HCT116 (cell line): ENCODE data around the gene CLPSL1. TPM values are rescaled to one million over a fixed set of nuclear protein-coding genes. Genes with fewer than 3 reads are reported as not detected.
A peak's percentile ranks its signal among the peaks of the same experiment; 100 is the strongest.

Experiments
- ATAC-seq: fragments of 200-7000 bp; cut with Tn5 transposase; 2 replicates; pipeline ENCODE4 v1.9.1; 2020; ENCODE audit warnings: mild to moderate bottlenecking, moderate library complexity
- BruUV-seq: library from RNA; stranded (reverse); fragments of 400-500 nt; replicated peaks from 2 replicates; lab custom pipeline; 2021; lab: Mats Ljungman, UMichigan
- CTCF ChIA-PET: fragments of 300-600 bp; sonication (Branson Sonifier 250); formaldehyde crosslinking; loops from one replicate; lab custom pipeline; 2021; ENCODE audit warnings: antibody characterized with exemption; lab: Charles Lee
- POLR2A ChIA-PET: fragments of 300-600, 350-600 bp; sonication (Branson Sonifier 250); formaldehyde crosslinking; loops from one replicate; lab custom pipeline; 2021; ENCODE audit warnings: antibody characterized with exemption; lab: Charles Lee
- RAD21 ChIA-PET, 2 experiments: fragments of 300-600 bp; sonication (Branson Sonifier 250); formaldehyde crosslinking; loops; one replicate each; lab custom pipeline; 2023; ENCODE audit warnings: low total read pairs in 2 of 2; ENCODE audit not compliant: uncharacterized antibody in 2 of 2, unreplicated experiment in 2 of 2, low non-redundant PET in 1 of 2; lab: Charles Lee
- DNase-seq: peaks from one replicate; pipeline ENCODE4 v3.0.0-alpha.2; 2010; ENCODE audit warnings: low read depth, low spot score
- H2AFZ ChIP-seq: fragments of 200-600 bp; shearing (Covaris generic), sonication (generic); 2 replicates; pipeline ENCODE4 v1.6.1; 2017; ENCODE audit warnings: low read depth, mixed run types, mixed read lengths, antibody characterized with exemption, low read length; ENCODE audit not compliant: poor library complexity, severe bottlenecking
- H3K27ac ChIP-seq: 2 replicates; pipeline ENCODE4 v1.5.1; 2012; ENCODE audit warnings: low read depth, low read length
- H3K27me3 ChIP-seq: fragments of 200-600 bp; sonication (generic); 2 replicates; pipeline ENCODE4 v1.6.1; 2016; ENCODE audit warnings: mixed run types, low read length, mixed read lengths; ENCODE audit not compliant: insufficient read depth
- H3K36me3 ChIP-seq, 2 experiments: fragments of 200-500 bp in 1 of 2; fragments of 200-600 bp in 1 of 2; sonication (Bioruptor generic) in 1 of 2; sonication (generic) in 1 of 2; 2 replicates each; pipeline versions ENCODE4 v1.5.1 to v1.6.1; 2014 to 2016; ENCODE audit warnings: low read length in 2 of 2, inconsistent platforms in 1 of 2, mixed read lengths in 1 of 2, mixed run types in 1 of 2; ENCODE audit not compliant: insufficient read depth in 2 of 2, control insufficient read depth in 1 of 2
- H3K4me1 ChIP-seq, 2 experiments: fragments of 200-600 bp in 1 of 2; sonication (generic) in 1 of 2; 2 replicates each; pipeline versions ENCODE4 v1.5.1 to v1.6.1; 2012 to 2017; ENCODE audit warnings: low read length in 2 of 2, inconsistent platforms in 1 of 2, mild to moderate bottlenecking in 1 of 2, mixed read lengths in 1 of 2, mixed run types in 1 of 2, moderate library complexity in 1 of 2; ENCODE audit not compliant: insufficient read depth in 2 of 2, control insufficient read depth in 1 of 2
- H3K4me2 ChIP-seq: fragments of 200-600 bp; sonication (generic); 2 replicates; pipeline ENCODE4 v1.6.1; 2017; ENCODE audit warnings: mixed run types, low read length, mixed read lengths
- H3K4me3 ChIP-seq, 2 experiments: fragments of 200-600 bp in 1 of 2; sonication (generic) in 1 of 2; replicated peaks in 1 of 2; 2 replicates each; pipeline ENCODE4 v1.5.1; 2011 to 2016; ENCODE audit warnings: low read length in 2 of 2, control low read depth in 1 of 2, low read depth in 1 of 2, mild to moderate bottlenecking in 1 of 2, mixed read lengths in 1 of 2, mixed run types in 1 of 2
- H3K79me2 ChIP-seq: fragments of 200-600 bp; sonication (generic); 2 replicates; pipeline ENCODE4 v1.6.1; 2017; ENCODE audit warnings: mild to moderate bottlenecking, mixed run types, low read length, moderate library complexity, mixed read lengths; ENCODE audit not compliant: insufficient read depth
- H3K9ac ChIP-seq: fragments of 200-600 bp; sonication (generic); 2 replicates; pipeline ENCODE4 v1.6.1; 2016; ENCODE audit warnings: low read length, mixed read lengths
- H3K9me2 ChIP-seq: fragments of 200-600 bp; sonication (generic), shearing (Covaris generic); 2 replicates; pipeline ENCODE4 v1.6.1; 2017; ENCODE audit warnings: mixed run types, mild to moderate bottlenecking, moderate library complexity; ENCODE audit not compliant: insufficient read depth
- H3K9me3 ChIP-seq, 2 experiments: fragments of 200-500 bp in 1 of 2; fragments of 200-600 bp in 1 of 2; sonication (Bioruptor generic) in 1 of 2; sonication (generic) in 1 of 2; 2 replicates each; pipeline ENCODE4 v1.6.1; 2014 to 2017; ENCODE audit warnings: low read length in 2 of 2, mixed read lengths in 2 of 2, inconsistent platforms in 1 of 2, low read depth in 1 of 2, mild to moderate bottlenecking in 1 of 2, mixed run types in 1 of 2, moderate library complexity in 1 of 2; ENCODE audit not compliant: control insufficient read depth in 1 of 2, insufficient read depth in 1 of 2
- H4K20me1 ChIP-seq: fragments of 200-600 bp; sonication (generic), shearing (Covaris generic); 2 replicates; pipeline ENCODE4 v1.6.1; 2017; ENCODE audit warnings: mixed run types, mild to moderate bottlenecking, moderate library complexity; ENCODE audit not compliant: insufficient read depth
- EGR1 ChIP-seq: IDR thresholded peaks from 2 replicates; pipeline ENCODE4 v1.6.1; 2012; ENCODE audit warnings: low read depth
- ELF1 ChIP-seq: IDR thresholded peaks from 2 replicates; pipeline ENCODE4 v1.6.1; 2012; ENCODE audit warnings: low read depth, borderline replicate concordance
- FOSL1 ChIP-seq: IDR thresholded peaks from 2 replicates; pipeline ENCODE4 v1.6.1; 2012; ENCODE audit warnings: low read depth
- JUND ChIP-seq: IDR thresholded peaks from 2 replicates; pipeline ENCODE4 v1.6.1; 2012
- POLR2A ChIP-seq: IDR thresholded peaks from 2 replicates; pipeline ENCODE4 v1.7.0; 2011; ENCODE audit warnings: borderline replicate concordance; ENCODE audit not compliant: insufficient read depth, insufficient read length; ENCODE audit errors: extremely low read depth
- POLR2AphosphoS5 ChIP-seq: IDR thresholded peaks from 2 replicates; pipeline ENCODE4 v1.6.1; 2011; ENCODE audit warnings: mild to moderate bottlenecking, low read depth, low read length, moderate library complexity
- RAD21 ChIP-seq: IDR thresholded peaks from 2 replicates; pipeline ENCODE4 v1.6.1; 2012; ENCODE audit warnings: low read depth, mild to moderate bottlenecking
- SIN3A ChIP-seq: IDR thresholded peaks from 2 replicates; pipeline ENCODE4 v1.6.1; 2012; ENCODE audit warnings: low read depth
- SP1 ChIP-seq: IDR thresholded peaks from 2 replicates; pipeline ENCODE4 v1.6.1; 2012; ENCODE audit warnings: low read depth
- SRF ChIP-seq: IDR thresholded peaks from 2 replicates; pipeline ENCODE4 v1.6.1; 2012; ENCODE audit warnings: low read depth
- TCF7L2 ChIP-seq: IDR thresholded peaks from 2 replicates; pipeline ENCODE4 v1.7.0; 2011; ENCODE audit warnings: borderline replicate concordance, inconsistent platforms; ENCODE audit not compliant: insufficient read depth, insufficient read length; ENCODE audit errors: extremely low read depth
- YY1 ChIP-seq: IDR thresholded peaks from 2 replicates; pipeline ENCODE4 v1.6.1; 2011; ENCODE audit warnings: low read length, low read depth, moderate library complexity, mild to moderate bottlenecking; ENCODE audit not compliant: insufficient replicate concordance; ENCODE audit errors: extremely low read depth
- ZFX ChIP-seq: fragments of 450-650 bp; IDR thresholded peaks from 2 replicates; pipeline ENCODE4 v1.6.1; 2017
- ZNF274 ChIP-seq: fragments of 200-500 bp; sonication (Bioruptor generic); IDR thresholded peaks from 2 replicates; pipeline ENCODE4 v1.6.1; 2014; ENCODE audit warnings: mild to moderate bottlenecking, low read depth, low read length, inconsistent platforms
- intact Hi-C: fragments of 100-400 bp; cut with micrococcal nuclease; formaldehyde crosslinking; loops from 2 replicates; pipeline ENCODE4 v1.10.0; 2022
- total RNA-seq: library from RNA; stranded (reverse); gene quantifications from one replicate; pipeline ENCODE4 v1.2.1, GENCODE V29; 2021; ENCODE audit not compliant: unreplicated experiment
- TF ChIP-seq, protein P1 (sequence below): IDR thresholded peaks from 2 replicates; pipeline ENCODE4 v1.6.1; 2012
- TF ChIP-seq, protein P2 (sequence below): IDR thresholded peaks from 2 replicates; pipeline ENCODE4 v1.6.1; 2012; ENCODE audit warnings: low read depth
- TF ChIP-seq, protein P3 (sequence below): IDR thresholded peaks from 2 replicates; pipeline ENCODE4 v1.6.1; 2012

The CLPSL1 gene
- total RNA-seq, 1 experiment from 2014 or later = not detected

DNA sequence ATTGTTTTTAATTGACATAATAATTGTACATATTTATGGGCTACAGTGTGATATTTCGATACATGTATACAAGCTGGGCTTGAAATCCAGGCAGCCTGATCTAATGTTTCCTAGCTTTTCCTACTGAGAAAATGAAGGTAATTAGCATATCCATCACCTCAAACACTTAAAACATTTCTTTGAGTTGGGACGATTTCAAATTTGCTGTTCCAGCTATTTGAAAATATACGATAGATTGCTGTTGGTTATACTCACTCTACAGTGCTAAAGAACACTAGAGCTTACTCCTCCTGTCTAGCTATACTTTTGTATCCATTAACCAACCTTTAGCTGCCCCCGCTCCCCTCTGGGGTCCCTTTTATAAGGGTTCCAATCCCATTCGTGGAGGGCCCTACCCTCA, 29.0 kb downstream of the CLPSL1 start:
- no peaks in the 10 kb centered on the region for H3K9me2 ChIP-seq
- CTCF ChIA-PET = no interaction called here
- H3K36me3 ChIP-seq = no peaks in the 10 kb centered on the region
- POLR2A ChIA-PET = no interaction called here
- H4K20me1 ChIP-seq = no peaks in the 10 kb centered on the region
- intact Hi-C loops = no loop called here
- no peak overlapping the region for H3K27ac ChIP-seq
- TF ChIP-seq, protein P1, sequence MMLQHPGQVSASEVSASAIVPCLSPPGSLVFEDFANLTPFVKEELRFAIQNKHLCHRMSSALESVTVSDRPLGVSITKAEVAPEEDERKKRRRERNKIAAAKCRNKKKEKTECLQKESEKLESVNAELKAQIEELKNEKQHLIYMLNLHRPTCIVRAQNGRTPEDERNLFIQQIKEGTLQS = no peak
- TF ChIP-seq, all 23 proteins: peak for 0
- H3K79me2 ChIP-seq = no peaks in the 10 kb centered on the region
- H3K4me3 ChIP-seq = no peak overlapping the region
- H3K4me1 ChIP-seq = peaks cover 14 to 29% of the 10 kb centered on the region in 2 experiments
- ATAC-seq (no peak), DNase-seq (no peak)
- H3K27me3 ChIP-seq = no peaks in the 10 kb centered on the region
- no peak overlapping the region for H3K9ac ChIP-seq
- H2AFZ ChIP-seq = no peak overlapping the region
- no peak overlapping the region for H3K4me2 ChIP-seq
- no TSS peak for BruUV-seq
- no peaks in the 10 kb centered on the region for H3K9me3 ChIP-seq
- RAD21 ChIA-PET = no interaction called here

DNA sequence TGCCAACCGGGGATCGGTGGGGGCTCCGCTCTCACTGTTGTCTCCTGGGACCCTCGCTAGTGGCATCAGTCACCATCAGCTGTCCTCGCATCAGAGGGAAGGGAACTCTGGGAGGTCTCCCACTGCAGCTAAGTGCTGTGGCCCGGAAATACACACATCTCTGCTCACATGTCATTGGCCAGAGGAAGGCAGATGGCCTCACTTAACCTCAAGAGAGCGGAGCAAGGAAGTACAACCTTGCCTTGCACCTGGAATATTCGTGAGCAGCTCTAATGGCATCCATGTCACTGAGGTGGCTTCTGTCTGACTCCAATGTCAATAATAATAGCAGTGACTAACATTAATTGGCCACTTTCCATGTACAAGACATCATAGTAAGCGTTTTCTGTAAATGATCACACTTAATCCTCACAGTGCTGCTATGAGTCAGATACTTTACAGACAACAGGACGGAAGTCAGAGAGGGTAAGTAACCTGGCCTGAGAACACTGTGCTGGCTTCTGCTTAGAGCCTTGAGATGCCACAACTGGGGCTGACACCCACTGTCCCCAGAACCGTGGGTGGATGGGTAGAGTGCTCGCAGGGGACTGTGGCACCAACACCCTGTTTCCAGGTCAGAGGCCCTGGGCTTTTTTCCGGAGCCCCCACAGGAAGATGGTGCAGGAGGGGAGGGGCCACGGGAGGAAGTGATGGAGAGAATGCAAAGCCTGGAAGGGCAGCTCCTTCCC, 30.3 kb downstream of the CLPSL1 start:
- H2AFZ ChIP-seq = peak overlapping the region; percentile 86
- peak; percentile 89 for ATAC-seq
- intact Hi-C loops = no loop called here
- ChIA-PET CTCF (no interaction called here), POLR2A (interaction anchor here (0.5 kb wide), 1 partner anchor 268 kb away, joined by 3 read pairs; no protein-coding TSS in a partner anchor), RAD21 (no interaction called here)
- peak overlapping the region; percentile 65 for H3K27ac ChIP-seq
- no peaks in the 10 kb centered on the region for H3K9me2 ChIP-seq
- H3K79me2 ChIP-seq = no peaks in the 10 kb centered on the region
- DNase-seq = peak; percentile 76
- TSS peak; percentile 92 for BruUV-seq
- H3K4me2 ChIP-seq = peak overlapping the region; percentile 91
- H3K9me3 ChIP-seq = no peaks in the 10 kb centered on the region
- no peaks in the 10 kb centered on the region for H3K27me3 ChIP-seq
- H3K9ac ChIP-seq = peak overlapping the region; percentile 61
- H3K4me3 ChIP-seq = peak overlapping the region; percentile 39 to 60
- no peaks in the 10 kb centered on the region for H4K20me1 ChIP-seq
- H3K4me1 ChIP-seq = peaks cover 14 to 24% of the 10 kb centered on the region in 2 experiments
- no peaks in the 10 kb centered on the region for H3K36me3 ChIP-seq
- TF ChIP-seq ZFX (peak; percentile 23; the same call in 1 of the 2 replicates), JUND (peak; percentile 67; the same call in 1 of the 2 replicates), POLR2AphosphoS5 (peak; percentile 36), ELF1 (peak; percentile 33; the same call in 1 of the 2 replicates), SIN3A (peak; percentile 54), TCF7L2 (no peak), YY1 (no peak), POLR2A (no peak), SRF (no peak), SP1 (peak; percentile 70), ZNF274 (no peak), FOSL1 (peak; percentile 73), RAD21 (no peak), EGR1 (no peak)
- TF ChIP-seq, protein P1 = no peak
- TF ChIP-seq, protein P2, sequence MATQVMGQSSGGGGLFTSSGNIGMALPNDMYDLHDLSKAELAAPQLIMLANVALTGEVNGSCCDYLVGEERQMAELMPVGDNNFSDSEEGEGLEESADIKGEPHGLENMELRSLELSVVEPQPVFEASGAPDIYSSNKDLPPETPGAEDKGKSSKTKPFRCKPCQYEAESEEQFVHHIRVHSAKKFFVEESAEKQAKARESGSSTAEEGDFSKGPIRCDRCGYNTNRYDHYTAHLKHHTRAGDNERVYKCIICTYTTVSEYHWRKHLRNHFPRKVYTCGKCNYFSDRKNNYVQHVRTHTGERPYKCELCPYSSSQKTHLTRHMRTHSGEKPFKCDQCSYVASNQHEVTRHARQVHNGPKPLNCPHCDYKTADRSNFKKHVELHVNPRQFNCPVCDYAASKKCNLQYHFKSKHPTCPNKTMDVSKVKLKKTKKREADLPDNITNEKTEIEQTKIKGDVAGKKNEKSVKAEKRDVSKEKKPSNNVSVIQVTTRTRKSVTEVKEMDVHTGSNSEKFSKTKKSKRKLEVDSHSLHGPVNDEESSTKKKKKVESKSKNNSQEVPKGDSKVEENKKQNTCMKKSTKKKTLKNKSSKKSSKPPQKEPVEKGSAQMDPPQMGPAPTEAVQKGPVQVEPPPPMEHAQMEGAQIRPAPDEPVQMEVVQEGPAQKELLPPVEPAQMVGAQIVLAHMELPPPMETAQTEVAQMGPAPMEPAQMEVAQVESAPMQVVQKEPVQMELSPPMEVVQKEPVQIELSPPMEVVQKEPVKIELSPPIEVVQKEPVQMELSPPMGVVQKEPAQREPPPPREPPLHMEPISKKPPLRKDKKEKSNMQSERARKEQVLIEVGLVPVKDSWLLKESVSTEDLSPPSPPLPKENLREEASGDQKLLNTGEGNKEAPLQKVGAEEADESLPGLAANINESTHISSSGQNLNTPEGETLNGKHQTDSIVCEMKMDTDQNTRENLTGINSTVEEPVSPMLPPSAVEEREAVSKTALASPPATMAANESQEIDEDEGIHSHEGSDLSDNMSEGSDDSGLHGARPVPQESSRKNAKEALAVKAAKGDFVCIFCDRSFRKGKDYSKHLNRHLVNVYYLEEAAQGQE = no peak
- TF ChIP-seq, protein P3, sequence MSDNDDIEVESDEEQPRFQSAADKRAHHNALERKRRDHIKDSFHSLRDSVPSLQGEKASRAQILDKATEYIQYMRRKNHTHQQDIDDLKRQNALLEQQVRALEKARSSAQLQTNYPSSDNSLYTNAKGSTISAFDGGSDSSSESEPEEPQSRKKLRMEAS = peak; percentile 64
